NCI-H1694 (cell line): ENCODE data around the gene TFPI2.

Source experiments
- DNase-seq: peaks from one replicate; lab custom pipeline; 2025; lab: John Stamatoyannopoulos, UW

The TFPI2 gene

GRCh38 chr7:93858857-93859256, 31.7 kb downstream of the TFPI2 start:
- no peak for DNase-seq

DNA sequence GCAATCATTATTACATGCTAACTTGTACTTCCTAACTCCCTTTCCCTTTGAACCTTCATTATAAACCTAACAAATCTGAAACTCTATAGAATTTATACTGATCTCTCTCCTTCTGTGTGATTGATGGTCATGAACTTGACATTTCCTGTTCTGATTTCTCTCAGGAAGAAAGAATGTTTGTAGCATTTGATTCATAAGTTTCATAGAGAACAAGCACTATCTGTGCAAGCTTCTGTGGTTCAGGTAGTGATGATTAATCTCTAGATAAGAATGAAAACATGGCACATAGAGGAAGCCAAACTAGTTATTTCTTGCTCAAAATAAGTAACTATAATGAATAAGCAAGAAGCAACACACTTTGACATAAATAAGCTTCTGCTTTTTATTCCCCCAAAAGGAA, 34.2 kb downstream of the TFPI2 start:
- no peak for DNase-seq

- DNase-seq, result no peak
Observed at GRCh38 chr7:93855797-93856196, 34.8 kb downstream of the TFPI2 start.

GRCh38 chr7:93854480-93854879, 36.1 kb downstream of the TFPI2 start:
- no peak for DNase-seq

GRCh38 chr7:93851536-93851935, 39.0 kb downstream of the TFPI2 start:
- no peak for DNase-seq

- DNase-seq, result no peak
Observed at GRCh38 chr7:93843260-93843659, 47.3 kb downstream of the TFPI2 start.

- DNase-seq, result no peak
Observed at GRCh38 chr7:93838966-93839365, 51.6 kb downstream of the TFPI2 start.

DNA sequence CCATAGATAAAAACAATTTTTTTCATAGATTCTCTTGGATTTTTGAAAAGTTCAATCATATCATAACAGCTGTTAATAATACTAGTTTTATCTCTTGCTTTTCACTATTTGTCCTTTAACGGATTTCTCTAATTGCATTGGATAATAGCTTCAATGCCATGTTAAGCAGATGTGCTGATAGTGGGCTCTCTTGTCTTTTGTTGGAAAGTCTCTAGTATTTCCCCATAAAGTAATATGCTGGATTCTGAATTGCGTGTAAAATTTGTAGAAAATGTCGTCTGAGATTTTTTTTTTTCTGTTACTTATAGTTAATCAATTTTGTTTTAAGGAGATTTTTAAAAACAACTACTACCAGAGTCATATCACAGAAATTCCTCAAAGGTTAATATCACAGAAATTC, 53.3 kb downstream of the TFPI2 start:
- no peak for DNase-seq

DNA sequence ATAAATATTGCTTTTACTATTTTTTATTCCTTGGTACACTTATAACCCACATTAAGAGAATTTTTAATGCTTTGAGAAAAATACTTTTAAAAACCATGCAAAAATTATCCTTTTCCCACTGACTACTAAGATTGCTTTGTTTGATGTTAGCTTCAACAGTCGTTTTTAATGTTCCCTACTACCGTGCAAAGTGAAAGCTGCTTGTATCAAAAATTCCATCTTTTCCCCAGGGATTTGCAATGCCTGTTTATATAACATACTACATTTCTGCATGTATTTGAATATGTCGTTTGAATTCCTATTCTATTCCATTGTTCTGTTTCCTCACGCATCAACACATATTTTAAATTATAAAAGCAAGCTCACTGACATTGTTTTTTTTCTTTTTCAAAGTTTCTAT, 54.4 kb downstream of the TFPI2 start:
- DNase-seq, result no peak

DNA sequence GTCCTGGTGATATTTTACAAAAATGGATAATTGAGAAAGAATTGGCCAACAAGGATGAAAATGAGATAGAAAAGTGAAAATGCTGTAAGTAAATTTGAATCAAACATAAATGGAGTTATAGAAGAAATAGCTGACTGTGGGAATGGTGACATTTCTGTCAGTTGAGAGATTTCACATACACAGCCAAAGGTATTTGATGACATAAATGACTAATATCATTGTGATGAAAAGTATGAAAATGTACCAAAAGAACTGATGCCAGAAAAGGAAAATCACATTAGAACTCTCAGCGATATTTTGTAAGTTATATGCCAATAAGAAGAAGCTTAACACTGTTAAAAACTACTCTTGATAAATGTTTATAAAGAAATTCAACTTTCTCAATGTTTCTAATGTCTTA, 54.9 kb downstream of the TFPI2 start:
- no peak for DNase-seq
